H1 (cell line): ENCODE results near the gene MAFG.

Experiments used
- CREB1 ChIP-seq: IDR thresholded peaks from 2 replicates; pipeline ENCODE4 v1.6.1; 2012; ENCODE audit warnings: inconsistent platforms
- CTCF ChIP-seq, 3 experiments: IDR thresholded peaks; 1 replicate in 2 of 3; 2 replicates in 1 of 3; pipeline versions ENCODE4 v1.5.1 to v1.6.1; 2011; ENCODE audit warnings: low read length in 3 of 3, mild to moderate bottlenecking in 3 of 3, inconsistent platforms in 2 of 3, low read depth in 1 of 3, moderate library complexity in 1 of 3; ENCODE audit not compliant: insufficient read depth in 1 of 3; ENCODE audit errors: control extremely low read depth in 1 of 3
- EZH2 ChIP-seq: fragments of 200-600 bp; sonication (generic); IDR thresholded peaks from 2 replicates; pipeline ENCODE4 v1.7.1; 2012; ENCODE audit warnings: low read depth, mild to moderate bottlenecking, moderate library complexity, low read length, inconsistent platforms; ENCODE audit not compliant: severe bottlenecking
- GTF2F1 ChIP-seq: IDR thresholded peaks from 2 replicates; pipeline ENCODE4 v1.6.1; 2012; ENCODE audit warnings: low read depth, low read length, improper control_type of control experiment, borderline replicate concordance
- SP1 ChIP-seq: IDR thresholded peaks from 2 replicates; pipeline ENCODE4 v1.6.1; 2011; ENCODE audit warnings: low read depth, low read length

- TF ChIP-seq SP1 (no peak), CTCF (IDR thresholded peaks at IDR 0.05; ENCODE audit: control extremely low read depth in 1 of 3, insufficient read depth in 1 of 3, low read depth in 1 of 3, low read length in 3 of 3) (no peak), GTF2F1 (no peak), EZH2 (no peak), CREB1 (no peak)
These were observed 27.9 kb downstream of the MAFG start for GRCh38 chr17:81899514-81900166.
